Measurements from ENCODE around the gene TMEM254. TPM values are rescaled to one million over a fixed set of nuclear protein-coding genes. Genes with fewer than 3 reads are reported as not detected.
A peak's percentile ranks its signal among the peaks of the same experiment; 100 is the strongest.

TMEM254 gene
- total and polyA plus RNA-seq, 9 of the 15 experiments (the other 6 are each of a cell fraction or from before 2014, with no cell fraction given), result 0.59 to 4.7 (median 1.9) TPM

DNA sequence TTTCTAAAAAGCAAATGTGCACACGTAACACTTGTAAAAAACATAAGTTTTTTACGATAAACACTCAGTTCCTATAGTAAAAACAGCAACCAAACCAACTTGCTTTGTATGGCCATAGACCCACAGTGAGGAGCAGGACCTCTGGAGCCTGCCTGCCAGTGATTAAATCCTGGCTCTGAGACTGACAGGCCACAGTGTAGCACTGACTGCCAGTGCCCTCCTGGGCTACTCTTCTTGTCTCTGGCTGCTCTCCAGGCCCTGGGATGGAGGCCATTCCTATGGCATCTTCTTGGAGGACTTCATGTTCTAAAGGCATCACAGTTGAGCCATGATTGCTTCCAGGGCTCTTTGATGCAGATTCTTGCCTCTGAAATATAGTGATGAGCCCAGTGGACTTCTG lies 22.7 kb upstream of the TMEM254 start:
- no peak for FAIRE-seq
- DNase-seq (ENCODE audit: extremely low read depth in 1 of 4, low spot score in 3 of 4), result no peak
- Histone ChIP-seq H3K4me3 (no peak overlapping the region), H3K27ac (ENCODE audit: extremely low read depth, low read depth, low read length) (no peak overlapping the region), H3K36me3 (ENCODE audit: control insufficient read depth, insufficient read depth, low read length) (no peaks in the 10 kb centered on the region), H3K4me1 (replicated peaks in 1 of 2; ENCODE audit: control insufficient read depth in 2 of 2, insufficient read depth in 2 of 2, low read length in 2 of 2) (no peaks in the 10 kb centered on the region), H3K9ac (ENCODE audit: insufficient read depth in 1 of 2, low read depth in 2 of 2, low read length in 2 of 2) (no peak overlapping the region), H3K9me1 (ENCODE audit: control insufficient read depth, insufficient read depth, low read length) (no peaks in the 10 kb centered on the region), H3K27me3 (ENCODE audit: control insufficient read depth in 2 of 2, insufficient read depth in 2 of 2, low read length in 2 of 2) (peaks cover 3 to 16% of the 10 kb centered on the region in 2 experiments; a peak in 3 of 5 replicates), H3K79me2 (ENCODE audit: control insufficient read depth, insufficient read depth, low read length) (no peaks in the 10 kb centered on the region), H3K4me2 (ENCODE audit: insufficient read depth, low read length) (no peak overlapping the region), H2AFZ (ENCODE audit: low read depth, low read length) (no peak overlapping the region), H4K20me1 (replicated peaks; ENCODE audit: control insufficient read depth, insufficient read depth, low read length) (no peaks in the 10 kb centered on the region), H3K9me3 (replicated peaks; ENCODE audit: control insufficient read depth, insufficient read depth, low read depth, low read length) (no peaks in the 10 kb centered on the region)
- in situ Hi-C loops (cut with MboI) (loop anchor here (5.0 kb wide), 1 partner anchor 77 kb away; the partner anchor contains the start of gene PLAC9), intact Hi-C loops (cut with micrococcal nuclease) (no loop called here)
- ChIA-PET CTCF (ENCODE audit: low intra/inter-chr PET ratio) (no interaction called here), POLR2A (no interaction called here)
- BruUV-seq (replicated peaks), result no TSS peak
- WGBS (ENCODE audit: insufficient coverage, low coverage, missing lambda C conversion rate), result 2% methylated on average over 2 of the region's 2 CpGs
- 0 out of 3 replicates have a peak, but pooled peaks have one; percentile 35 for ATAC-seq
- TF ChIP-seq RBFOX2 (IDR thresholded peaks at IDR 0.05; ENCODE audit: low read depth, low read length), result no peak
- no peak for TF ChIP-seq TSC22D4 (tag; IDR thresholded peaks at IDR 0.05)
- no peak for TF ChIP-seq ILF3 (IDR thresholded peaks at IDR 0.05; ENCODE audit: borderline replicate concordance)
- TF ChIP-seq KLF16 (IDR thresholded peaks at IDR 0.05), result no peak
- no peak for TF ChIP-seq HDAC3 (IDR thresholded peaks at IDR 0.05; ENCODE audit: borderline replicate concordance, partially characterized antibody)
- TF ChIP-seq ZKSCAN8 (CRISPR knock-in tag; IDR thresholded peaks at IDR 0.05), result no peak
- TF ChIP-seq, protein P1, sequence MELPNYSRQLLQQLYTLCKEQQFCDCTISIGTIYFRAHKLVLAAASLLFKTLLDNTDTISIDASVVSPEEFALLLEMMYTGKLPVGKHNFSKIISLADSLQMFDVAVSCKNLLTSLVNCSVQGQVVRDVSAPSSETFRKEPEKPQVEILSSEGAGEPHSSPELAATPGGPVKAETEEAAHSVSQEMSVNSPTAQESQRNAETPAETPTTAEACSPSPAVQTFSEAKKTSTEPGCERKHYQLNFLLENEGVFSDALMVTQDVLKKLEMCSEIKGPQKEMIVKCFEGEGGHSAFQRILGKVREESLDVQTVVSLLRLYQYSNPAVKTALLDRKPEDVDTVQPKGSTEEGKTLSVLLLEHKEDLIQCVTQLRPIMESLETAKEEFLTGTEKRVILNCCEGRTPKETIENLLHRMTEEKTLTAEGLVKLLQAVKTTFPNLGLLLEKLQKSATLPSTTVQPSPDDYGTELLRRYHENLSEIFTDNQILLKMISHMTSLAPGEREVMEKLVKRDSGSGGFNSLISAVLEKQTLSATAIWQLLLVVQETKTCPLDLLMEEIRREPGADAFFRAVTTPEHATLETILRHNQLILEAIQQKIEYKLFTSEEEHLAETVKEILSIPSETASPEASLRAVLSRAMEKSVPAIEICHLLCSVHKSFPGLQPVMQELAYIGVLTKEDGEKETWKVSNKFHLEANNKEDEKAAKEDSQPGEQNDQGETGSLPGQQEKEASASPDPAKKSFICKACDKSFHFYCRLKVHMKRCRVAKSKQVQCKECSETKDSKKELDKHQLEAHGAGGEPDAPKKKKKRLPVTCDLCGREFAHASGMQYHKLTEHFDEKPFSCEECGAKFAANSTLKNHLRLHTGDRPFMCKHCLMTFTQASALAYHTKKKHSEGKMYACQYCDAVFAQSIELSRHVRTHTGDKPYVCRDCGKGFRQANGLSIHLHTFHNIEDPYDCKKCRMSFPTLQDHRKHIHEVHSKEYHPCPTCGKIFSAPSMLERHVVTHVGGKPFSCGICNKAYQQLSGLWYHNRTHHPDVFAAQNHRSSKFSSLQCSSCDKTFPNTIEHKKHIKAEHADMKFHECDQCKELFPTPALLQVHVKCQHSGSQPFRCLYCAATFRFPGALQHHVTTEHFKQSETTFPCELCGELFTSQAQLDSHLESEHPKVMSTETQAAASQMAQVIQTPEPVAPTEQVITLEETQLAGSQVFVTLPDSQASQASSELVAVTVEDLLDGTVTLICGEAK (IDR thresholded peaks at IDR 0.05), result no peak
- TF ChIP-seq, protein P1 (CRISPR knock-in tag; IDR thresholded peaks at IDR 0.05), result no peak
- no peak for TF ChIP-seq CEBPB (tag; IDR thresholded peaks at IDR 0.05)
- TF ChIP-seq RAD21 (CRISPR knock-in tag; conservative IDR thresholded peaks at IDR 0.05 in 1 of 2, IDR thresholded peaks at IDR 0.05 in 1 of 2), result no peak
- TF ChIP-seq ETV1 (tag; conservative IDR thresholded peaks at IDR 0.05; ENCODE audit: low read depth), result no peak
- TF ChIP-seq DACH1 (IDR thresholded peaks at IDR 0.05; ENCODE audit: partially characterized antibody), result no peak
- TF ChIP-seq ZNF23 (CRISPR knock-in tag; IDR thresholded peaks at IDR 0.05), result no peak
- TF ChIP-seq HMG20B (CRISPR knock-in tag; IDR thresholded peaks at IDR 0.05), result no peak
- TF ChIP-seq ZNF197 (CRISPR knock-in tag; IDR thresholded peaks at IDR 0.05; ENCODE audit: low read depth), result no peak
